HG02852 (cell line): ENCODE results near the gene ANO9.
"Not testable (repeated sequence)": the region's sequence is repeated elsewhere in the genome, so short reads cannot be mapped to it uniquely, and the experiment has no call there.

ENCODE experiments used
- ATAC-seq: cut with Tn5 transposase; IDR thresholded peaks from one replicate; pipeline ENCODE4 v1.9.1; 2021; ENCODE audit warnings: mild to moderate bottlenecking, moderate library complexity; ENCODE audit not compliant: unreplicated experiment

The ANO9 gene

DNA sequence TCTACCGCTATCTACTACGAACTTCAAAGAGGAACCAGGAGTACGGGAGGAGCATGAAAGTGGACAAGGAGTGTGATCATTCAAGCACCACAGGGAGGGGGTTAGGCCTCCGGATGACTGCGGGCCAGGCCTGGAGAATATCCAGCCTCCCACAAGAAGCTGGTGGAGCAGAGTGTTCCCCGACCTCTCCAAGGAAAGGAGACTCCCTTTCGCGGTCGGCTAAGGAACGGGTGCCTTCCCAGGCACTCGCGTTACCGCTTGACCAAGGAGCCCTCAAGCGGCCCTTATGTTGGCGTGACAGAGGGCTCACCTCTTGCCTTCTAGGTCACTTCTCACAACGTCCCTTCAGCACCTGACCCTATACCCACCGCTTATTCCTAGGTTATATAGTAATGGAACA is 52.4 kb downstream of the ANO9 start:
- ATAC-seq, result not testable (repeated sequence)

DNA sequence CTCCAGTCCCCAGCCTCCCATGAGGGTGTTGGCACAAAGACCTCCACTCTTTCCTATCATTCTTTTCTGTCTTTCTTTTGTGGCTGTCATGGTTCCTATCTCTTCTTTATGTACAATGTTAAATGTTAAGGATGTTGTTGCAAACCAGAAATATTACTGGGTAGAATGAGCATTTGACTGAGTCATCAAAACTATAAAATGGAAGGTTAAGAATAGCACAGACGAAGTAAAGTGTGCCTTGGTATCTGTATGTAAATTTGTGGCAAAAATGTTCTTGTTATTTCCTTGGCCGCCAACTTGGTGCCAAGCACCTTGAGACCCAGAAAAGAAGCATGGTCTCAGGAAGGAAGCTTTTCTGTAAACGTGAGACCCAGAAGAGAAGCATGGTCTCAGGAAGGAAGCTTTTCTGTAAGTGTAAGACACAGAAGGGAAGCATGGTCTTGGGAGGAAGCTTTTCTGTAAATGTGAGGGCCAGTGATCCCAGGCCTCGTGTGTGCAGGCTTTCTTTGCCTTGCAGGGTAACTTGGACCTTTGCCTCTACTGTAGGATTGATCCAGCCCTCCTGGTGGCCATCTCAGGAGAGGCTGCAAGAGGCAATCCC is 54.5 kb downstream of the ANO9 start:
- ATAC-seq, result no peak

DNA sequence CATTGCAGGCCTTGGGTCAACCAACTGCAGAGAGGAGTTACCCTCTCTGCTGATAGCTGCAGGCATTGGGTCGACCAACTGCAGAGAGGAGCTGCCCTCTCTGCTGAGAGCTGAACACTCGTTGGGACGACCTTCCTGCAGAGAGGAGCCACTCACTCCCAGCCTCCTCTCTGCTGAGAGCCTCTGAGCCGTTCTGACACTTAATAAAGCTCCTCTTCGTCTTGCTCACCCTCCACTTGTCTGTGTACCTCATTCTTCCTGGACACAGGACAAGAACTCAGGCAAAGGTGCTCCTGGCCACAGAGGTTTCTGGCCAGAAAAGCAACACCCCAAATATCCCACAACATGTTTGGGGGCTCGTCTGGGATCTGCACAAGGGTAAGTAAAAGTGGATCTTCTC is 55.3 kb downstream of the ANO9 start:
- no peak for ATAC-seq

- no peak for ATAC-seq
Observed at GRCh38 chr11:385594-386351, 56.0 kb downstream of the ANO9 start.

DNA sequence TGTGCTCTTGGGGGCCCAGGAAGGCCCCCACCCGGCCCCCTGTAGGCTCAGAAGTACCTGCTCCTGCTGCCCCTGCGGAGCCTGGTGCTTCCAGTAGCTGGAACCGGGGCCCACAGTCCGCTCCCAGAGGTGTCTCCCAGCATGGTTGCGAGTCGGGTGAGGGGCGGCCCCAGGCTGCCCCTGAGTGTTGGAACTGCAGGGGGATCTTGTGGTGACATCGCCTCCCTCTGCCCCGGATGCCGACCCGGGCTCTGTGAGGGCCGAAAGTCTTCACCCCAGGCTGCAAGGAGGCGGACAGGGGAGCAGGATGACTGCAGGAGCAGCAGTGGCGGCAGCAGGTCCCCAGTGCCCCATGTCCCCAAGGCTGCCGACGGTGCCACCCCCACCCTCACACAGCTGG is 57.3 kb downstream of the ANO9 start:
- no peak for ATAC-seq

- ATAC-seq, result no peak
Observed at GRCh38 chr11:383431-383830, 58.4 kb downstream of the ANO9 start.

DNA sequence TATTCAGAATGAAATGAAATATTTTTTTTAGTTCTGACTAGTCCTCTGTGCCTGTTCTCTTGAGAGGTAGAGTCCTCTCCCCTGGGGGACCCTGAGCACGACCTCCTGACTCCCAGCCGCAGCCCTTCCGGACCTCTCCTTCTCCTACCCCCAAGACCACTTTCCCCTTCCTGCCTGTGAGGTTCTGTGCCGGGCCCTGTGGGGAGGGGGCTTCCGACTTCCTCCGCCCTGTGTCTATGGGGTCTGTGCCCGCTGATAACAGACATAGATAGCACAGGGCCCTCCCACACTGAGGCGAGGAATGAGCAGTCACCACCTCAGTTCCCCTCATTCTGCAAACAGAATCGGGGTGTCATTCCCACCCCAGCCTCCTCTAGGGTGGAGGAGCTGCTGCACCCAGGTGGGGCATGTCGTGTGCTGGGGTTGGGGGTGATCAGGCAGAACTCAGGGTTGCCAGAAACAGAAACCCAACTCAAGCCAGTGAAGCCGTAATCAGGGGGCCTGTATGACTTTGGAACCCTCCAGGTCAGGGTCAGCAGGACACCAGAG is 59.7 kb downstream of the ANO9 start:
- ATAC-seq, result no peak

DNA sequence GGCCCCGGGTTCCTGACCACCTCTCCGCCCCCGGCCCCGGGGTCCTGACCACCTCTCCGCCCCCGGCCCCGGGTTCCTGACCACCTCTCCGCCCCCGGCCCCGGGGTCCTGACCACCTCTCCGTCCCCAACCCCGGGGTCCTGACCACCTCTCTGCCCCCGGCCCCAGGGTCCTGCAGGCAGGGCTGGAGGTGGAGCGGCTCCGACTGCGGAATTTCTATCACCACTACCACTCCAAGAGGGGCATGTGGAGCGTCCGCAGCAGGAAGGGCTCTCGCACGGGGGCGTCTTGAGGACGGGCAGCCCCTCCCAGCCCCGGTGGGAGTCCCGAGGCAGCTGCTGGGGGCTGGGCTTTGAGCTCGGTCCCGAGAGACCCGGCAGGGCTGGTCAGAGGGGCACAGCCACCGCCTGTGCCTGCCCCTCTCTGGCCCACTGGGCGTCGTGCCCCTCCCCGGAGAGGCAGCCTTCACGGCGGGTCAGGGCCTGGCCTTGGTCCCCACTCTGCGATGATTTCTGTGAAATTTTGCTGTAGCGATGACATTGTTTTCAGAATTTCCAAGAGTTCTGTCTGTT is 60.2 kb downstream of the ANO9 start:
- no peak for ATAC-seq

GRCh38 chr11:380996-381395 is 60.8 kb downstream of the ANO9 start:
- ATAC-seq, result no peak

DNA sequence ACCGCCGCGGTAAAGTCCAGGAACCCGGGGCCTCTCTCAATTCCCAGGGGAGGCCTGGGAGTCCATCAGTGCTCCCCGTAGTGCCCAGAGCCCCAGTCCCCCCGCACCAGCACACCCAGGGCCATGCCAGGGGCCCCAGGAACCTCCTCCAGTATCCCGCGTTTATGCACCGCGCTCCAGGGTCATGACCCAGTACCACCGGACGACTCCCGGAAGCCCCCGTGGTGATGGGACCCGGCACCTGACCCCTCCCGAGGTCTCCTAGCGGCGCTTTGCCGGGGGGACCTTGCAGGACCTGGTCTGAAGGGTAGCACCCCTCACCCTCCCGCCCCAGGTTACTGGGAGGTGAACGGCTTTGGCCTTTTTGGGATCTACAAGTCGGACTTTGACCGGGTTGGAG is 61.3 kb downstream of the ANO9 start:
- ATAC-seq, result no peak

GRCh38 chr11:380095-380480 is 61.7 kb downstream of the ANO9 start:
- ATAC-seq, result no peak

DNA sequence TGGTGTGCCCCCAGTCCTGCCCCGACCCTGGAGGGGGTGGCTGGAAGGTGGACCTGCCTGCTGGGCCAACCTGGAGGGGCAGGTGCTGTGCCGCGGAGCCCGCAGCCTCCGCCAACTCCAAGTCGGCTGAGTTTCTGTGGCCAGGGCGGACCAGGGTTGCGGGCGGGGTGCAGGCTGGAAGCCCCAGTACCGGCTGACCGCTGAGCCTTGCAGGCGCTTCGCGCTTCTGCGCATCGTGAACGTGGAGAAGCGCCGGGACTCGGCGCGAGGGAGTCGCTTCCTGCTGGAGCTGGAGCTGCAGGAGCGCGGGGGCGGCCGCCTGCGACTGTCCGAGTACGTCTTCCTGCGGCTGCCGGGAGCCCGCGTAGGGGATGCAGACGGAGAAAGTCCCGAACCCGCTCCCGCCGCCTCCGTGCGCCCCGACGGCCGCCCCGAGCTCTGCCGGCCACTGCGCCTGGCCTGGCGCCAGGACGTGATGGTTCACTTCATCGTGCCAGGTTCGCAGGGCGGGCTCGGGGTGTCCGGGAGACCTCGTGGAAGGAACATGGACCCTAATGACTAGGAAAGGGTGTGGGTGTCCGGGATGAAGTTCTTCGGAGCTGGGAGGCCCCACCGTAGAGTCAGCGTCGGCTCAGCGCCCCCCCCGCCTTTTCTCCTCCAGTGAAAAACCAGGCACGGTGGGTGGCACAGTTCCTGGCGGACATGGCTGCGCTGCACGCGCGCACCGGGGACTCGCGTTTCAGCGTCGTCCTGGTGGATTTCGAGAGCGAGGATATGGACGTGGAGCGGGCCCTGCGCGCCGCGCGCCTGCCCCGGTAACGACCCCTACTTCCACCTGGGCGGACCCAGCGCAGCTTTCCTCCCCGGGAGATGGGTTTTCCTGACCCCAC is 62.4 kb downstream of the ANO9 start:
- no peak for ATAC-seq

GRCh38 chr11:377883-378500 is 63.8 kb downstream of the ANO9 start:
- ATAC-seq, result no peak

GRCh38 chr11:377174-377865 is 64.5 kb downstream of the ANO9 start:
- ATAC-seq, result no peak

- no peak for ATAC-seq
Observed at GRCh38 chr11:376531-377173, 65.2 kb downstream of the ANO9 start.

GRCh38 chr11:375065-376025 is 66.5 kb downstream of the ANO9 start:
- no peak for ATAC-seq

GRCh38 chr11:373716-374551 is 67.9 kb downstream of the ANO9 start:
- ATAC-seq, result no peak
